ENCODE data around the gene NRARP. TPM values are rescaled to one million over a fixed set of nuclear protein-coding genes. Genes with fewer than 3 reads are reported as not detected.
"Not testable (repeated sequence)": the region's sequence is repeated elsewhere in the genome, so short reads cannot be mapped to it uniquely, and the experiment has no call there.

NRARP gene
- total RNA-seq, 6 experiments from 2014 or later, result 0.57 to 2.3 (median 0.98) TPM

DNA sequence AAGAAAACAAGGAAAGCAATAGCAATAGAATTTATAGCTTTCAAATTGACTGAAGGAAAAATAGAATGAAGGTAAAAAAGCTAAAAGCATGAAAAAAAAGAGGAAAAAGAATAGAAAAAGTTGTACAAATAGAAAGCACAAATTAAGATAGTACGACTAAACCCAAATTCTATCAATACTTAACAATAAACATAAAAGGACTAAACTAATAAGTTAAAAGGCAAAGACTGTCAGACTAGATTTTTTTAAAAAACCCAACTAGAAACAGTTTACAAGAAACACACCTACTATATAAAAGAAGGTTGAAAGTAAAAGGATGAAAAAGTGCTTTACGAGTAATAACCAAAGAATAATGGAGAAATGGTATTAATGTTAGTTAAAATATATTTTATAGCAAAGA lies 34.7 kb upstream of the NRARP start:
- H3K4me3 ChIP-seq, result no peak overlapping the region
- no peak for DNase-seq
- no peaks in the 10 kb centered on the region for H3K36me3 ChIP-seq
- no peaks in the 10 kb centered on the region for H3K27me3 ChIP-seq
- ATAC-seq, result no peak
- TF ChIP-seq POLR2A (IDR thresholded peaks at IDR 0.05) (no peak), CTCF (IDR thresholded peaks at IDR 0.05) (no peak)
- WGBS (ENCODE audit: insufficient coverage, low coverage, low lambda C conversion rate, missing lambda C conversion rate), result 89% methylated on average over 2 of the region's 2 CpGs
- H3K27ac ChIP-seq, result no peak overlapping the region
- no peaks in the 10 kb centered on the region for H3K4me1 ChIP-seq
- peaks cover 0 to 5% (median 0%) of the 10 kb centered on the region in 4 donors for H3K9me3 ChIP-seq
- intact Hi-C loops (cut with DNase I), result no loop called here

- H3K9me3 ChIP-seq, result peaks cover 0 to 5% (median 0%) of the 10 kb centered on the region in 4 donors
- no peak overlapping the region for H3K27ac ChIP-seq
- no peak for TF ChIP-seq POLR2A (IDR thresholded peaks at IDR 0.05)
- TF ChIP-seq CTCF (IDR thresholded peaks at IDR 0.05), result no peak
- intact Hi-C loops (cut with DNase I), result no loop called here
- no peaks in the 10 kb centered on the region for H3K4me1 ChIP-seq
- no peak overlapping the region for H3K4me3 ChIP-seq
- H3K36me3 ChIP-seq, result no peaks in the 10 kb centered on the region
- ATAC-seq (no peak), DNase-seq (no peak)
- WGBS (ENCODE audit: insufficient coverage, low coverage, low lambda C conversion rate, missing lambda C conversion rate), result 63% methylated on average over 6 of the region's 21 CpGs
- no peaks in the 10 kb centered on the region for H3K27me3 ChIP-seq
Measured at GRCh38 chr9:137333016-137333671, 31.1 kb upstream of the NRARP start.

GRCh38 chr9:137331929-137332328 lies 29.9 kb upstream of the NRARP start:
- ATAC-seq (no peak), DNase-seq (no peak)
- no peaks in the 10 kb centered on the region for H3K36me3 ChIP-seq
- WGBS (ENCODE audit: insufficient coverage, low coverage, low lambda C conversion rate, missing lambda C conversion rate), result 89% methylated on average over 9 of the region's 9 CpGs
- no peak overlapping the region for H3K4me3 ChIP-seq
- TF ChIP-seq POLR2A (IDR thresholded peaks at IDR 0.05), result no peak
- no peak for TF ChIP-seq CTCF (IDR thresholded peaks at IDR 0.05)
- peaks cover 0 to 2% (median 0%) of the 10 kb centered on the region in 4 donors for H3K9me3 ChIP-seq
- intact Hi-C loops (cut with DNase I), result no loop called here
- no peak overlapping the region for H3K27ac ChIP-seq
- no peaks in the 10 kb centered on the region for H3K4me1 ChIP-seq
- no peaks in the 10 kb centered on the region for H3K27me3 ChIP-seq

GRCh38 chr9:137330689-137331088 lies 28.6 kb upstream of the NRARP start:
- ATAC-seq, result no peak
- H3K36me3 ChIP-seq, result no peaks in the 10 kb centered on the region
- H3K27me3 ChIP-seq, result no peaks in the 10 kb centered on the region
- H3K4me1 ChIP-seq, result no peaks in the 10 kb centered on the region
- intact Hi-C loops (cut with DNase I), result no loop called here
- H3K4me3 ChIP-seq, result no peak overlapping the region
- no peak for DNase-seq
- WGBS (ENCODE audit: insufficient coverage, low coverage, low lambda C conversion rate, missing lambda C conversion rate), result 73% methylated on average over 6 of the region's 6 CpGs
- TF ChIP-seq CTCF (IDR thresholded peaks at IDR 0.05) (no peak), POLR2A (IDR thresholded peaks at IDR 0.05) (no peak)
- no peak overlapping the region for H3K27ac ChIP-seq
- H3K9me3 ChIP-seq, result no peaks in the 10 kb centered on the region

DNA sequence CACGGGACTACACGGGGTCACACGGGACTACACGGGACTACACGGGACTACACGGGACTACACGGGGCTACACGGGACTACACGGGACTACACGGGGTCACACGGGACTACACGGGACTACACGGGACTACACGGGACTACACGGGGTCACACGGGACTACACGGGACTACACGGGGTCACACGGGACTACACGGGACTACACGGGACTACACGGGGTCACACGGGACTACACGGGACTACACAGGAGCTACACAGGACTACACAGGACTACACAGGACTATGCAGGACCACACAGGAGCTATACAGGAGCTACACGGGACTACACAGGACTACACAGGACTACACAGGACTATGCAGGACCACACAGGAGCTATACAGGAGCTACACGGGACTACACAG lies 27.5 kb upstream of the NRARP start:
- H3K27ac ChIP-seq; DNase-seq; ATAC-seq; intact Hi-C loops (cut with DNase I); H3K4me3 ChIP-seq; H3K9me3 ChIP-seq; H3K27me3 ChIP-seq; H3K4me1 ChIP-seq; H3K36me3 ChIP-seq: not testable (repeated sequence)
- 57% methylated on average over 25 of the region's 26 CpGs for WGBS (ENCODE audit: insufficient coverage, low coverage, low lambda C conversion rate, missing lambda C conversion rate)

GRCh38 chr9:137327641-137328550 lies 25.8 kb upstream of the NRARP start:
- H3K36me3 ChIP-seq; H3K27me3 ChIP-seq; H3K9me3 ChIP-seq; intact Hi-C loops (cut with DNase I); H3K27ac ChIP-seq; DNase-seq; H3K4me3 ChIP-seq; H3K4me1 ChIP-seq; ATAC-seq: not testable (repeated sequence)
- WGBS (ENCODE audit: insufficient coverage, low coverage, low lambda C conversion rate, missing lambda C conversion rate), result 51% methylated on average over 8 of the region's 8 CpGs
